ENCODE results near the gene ZNRF1. TPM values are rescaled to one million over a fixed set of nuclear protein-coding genes. Genes with fewer than 3 reads are reported as not detected.

ZNRF1 gene
- total and polyA plus RNA-seq, 2 of the 4 experiments (the other 2 are of a cell fraction) = 8.2 to 20.7 TPM

DNA sequence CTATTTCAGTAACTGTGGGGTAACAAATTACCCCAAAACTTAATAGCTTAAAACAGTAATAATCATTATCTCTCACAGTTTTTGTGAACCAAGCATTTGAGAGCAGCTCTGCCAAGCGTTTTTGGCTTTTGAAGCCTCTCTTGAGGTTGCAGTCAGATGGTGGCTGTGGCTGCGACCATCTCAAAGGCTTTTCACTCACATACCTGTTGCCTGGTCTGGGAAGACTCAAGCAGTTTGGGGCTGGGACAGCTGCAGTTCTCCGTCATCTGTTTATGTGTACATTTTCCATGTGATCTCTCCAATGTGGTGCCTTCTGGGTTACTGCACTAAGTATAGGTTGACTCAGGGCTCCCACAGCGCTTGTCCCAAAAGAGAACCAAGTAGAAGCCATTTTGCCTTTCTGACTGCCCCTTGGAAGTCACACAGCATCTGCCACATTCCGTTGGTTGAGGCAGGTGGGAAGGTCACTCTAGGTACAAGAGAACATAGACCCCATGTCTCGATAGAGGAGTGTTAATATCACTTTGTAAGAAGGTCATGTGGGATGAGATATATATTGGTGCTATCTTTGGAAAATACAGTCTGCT is 68.1 kb downstream of the ZNRF1 start:
- CTCF ChIA-PET = no interaction called here
- no TSS peak for BruUV-seq (replicated peaks)
- no peak overlapping the region for H3K4me2 ChIP-seq (ENCODE audit: low read depth, low read length)
- TF ChIP-seq SMC3 (IDR thresholded peaks at IDR 0.05; ENCODE audit: low read depth, low read length) = no peak
- no peak for TF ChIP-seq POLR2A (IDR thresholded peaks at IDR 0.05; ENCODE audit: low read depth, low read length)
- TF ChIP-seq, protein P1, sequence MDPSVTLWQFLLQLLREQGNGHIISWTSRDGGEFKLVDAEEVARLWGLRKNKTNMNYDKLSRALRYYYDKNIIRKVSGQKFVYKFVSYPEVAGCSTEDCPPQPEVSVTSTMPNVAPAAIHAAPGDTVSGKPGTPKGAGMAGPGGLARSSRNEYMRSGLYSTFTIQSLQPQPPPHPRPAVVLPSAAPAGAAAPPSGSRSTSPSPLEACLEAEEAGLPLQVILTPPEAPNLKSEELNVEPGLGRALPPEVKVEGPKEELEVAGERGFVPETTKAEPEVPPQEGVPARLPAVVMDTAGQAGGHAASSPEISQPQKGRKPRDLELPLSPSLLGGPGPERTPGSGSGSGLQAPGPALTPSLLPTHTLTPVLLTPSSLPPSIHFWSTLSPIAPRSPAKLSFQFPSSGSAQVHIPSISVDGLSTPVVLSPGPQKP (IDR thresholded peaks at IDR 0.05; ENCODE audit: borderline replicate concordance, low read depth, low read length) = no peak
- no peak for TF ChIP-seq CHD1 (IDR thresholded peaks at IDR 0.05; ENCODE audit: low read depth, low read length)
- TF ChIP-seq, protein P2, sequence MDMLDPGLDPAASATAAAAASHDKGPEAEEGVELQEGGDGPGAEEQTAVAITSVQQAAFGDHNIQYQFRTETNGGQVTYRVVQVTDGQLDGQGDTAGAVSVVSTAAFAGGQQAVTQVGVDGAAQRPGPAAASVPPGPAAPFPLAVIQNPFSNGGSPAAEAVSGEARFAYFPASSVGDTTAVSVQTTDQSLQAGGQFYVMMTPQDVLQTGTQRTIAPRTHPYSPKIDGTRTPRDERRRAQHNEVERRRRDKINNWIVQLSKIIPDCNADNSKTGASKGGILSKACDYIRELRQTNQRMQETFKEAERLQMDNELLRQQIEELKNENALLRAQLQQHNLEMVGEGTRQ (IDR thresholded peaks at IDR 0.05; ENCODE audit: low read depth, low read length) = no peak
- no peak for TF ChIP-seq FOS (IDR thresholded peaks at IDR 0.05; ENCODE audit: low read depth, low read length)
- no peak for TF ChIP-seq MXI1 (IDR thresholded peaks at IDR 0.05; ENCODE audit: borderline replicate concordance, low read depth, low read length)
- TF ChIP-seq RAD21 (IDR thresholded peaks at IDR 0.05; ENCODE audit: low read length) = no peak
- no peak for TF ChIP-seq RFX5 (IDR thresholded peaks at IDR 0.05; ENCODE audit: low read depth, low read length)
- TF ChIP-seq, protein P3, sequence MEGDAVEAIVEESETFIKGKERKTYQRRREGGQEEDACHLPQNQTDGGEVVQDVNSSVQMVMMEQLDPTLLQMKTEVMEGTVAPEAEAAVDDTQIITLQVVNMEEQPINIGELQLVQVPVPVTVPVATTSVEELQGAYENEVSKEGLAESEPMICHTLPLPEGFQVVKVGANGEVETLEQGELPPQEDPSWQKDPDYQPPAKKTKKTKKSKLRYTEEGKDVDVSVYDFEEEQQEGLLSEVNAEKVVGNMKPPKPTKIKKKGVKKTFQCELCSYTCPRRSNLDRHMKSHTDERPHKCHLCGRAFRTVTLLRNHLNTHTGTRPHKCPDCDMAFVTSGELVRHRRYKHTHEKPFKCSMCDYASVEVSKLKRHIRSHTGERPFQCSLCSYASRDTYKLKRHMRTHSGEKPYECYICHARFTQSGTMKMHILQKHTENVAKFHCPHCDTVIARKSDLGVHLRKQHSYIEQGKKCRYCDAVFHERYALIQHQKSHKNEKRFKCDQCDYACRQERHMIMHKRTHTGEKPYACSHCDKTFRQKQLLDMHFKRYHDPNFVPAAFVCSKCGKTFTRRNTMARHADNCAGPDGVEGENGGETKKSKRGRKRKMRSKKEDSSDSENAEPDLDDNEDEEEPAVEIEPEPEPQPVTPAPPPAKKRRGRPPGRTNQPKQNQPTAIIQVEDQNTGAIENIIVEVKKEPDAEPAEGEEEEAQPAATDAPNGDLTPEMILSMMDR (conservative IDR thresholded peaks at IDR 0.05; ENCODE audit: low read depth, low read length) = no peak
- TF ChIP-seq BHLHE40 (IDR thresholded peaks at IDR 0.05; ENCODE audit: low read depth, low read length) = no peak
- TF ChIP-seq CEBPB (IDR thresholded peaks at IDR 0.05; ENCODE audit: low read depth, low read length) = no peak
- TF ChIP-seq NFE2L2 (IDR thresholded peaks at IDR 0.05; ENCODE audit: low read depth, low read length) = no peak
- TF ChIP-seq MAZ (IDR thresholded peaks at IDR 0.05; ENCODE audit: borderline replicate concordance, low read depth, low read length) = no peak
- TF ChIP-seq MAFK (IDR thresholded peaks at IDR 0.05; ENCODE audit: low read depth, low read length) = no peak
- H4K91ac ChIP-seq (ENCODE audit: insufficient read depth, low read depth, low read length) = no peak overlapping the region
- ATAC-seq (ENCODE audit: low read depth) (no peak), DNase-seq (no peak)
- no peak overlapping the region for H3K27ac ChIP-seq (ENCODE audit: insufficient read depth, low read length)
- H2AFZ ChIP-seq (replicated peaks; ENCODE audit: low read length, poor library complexity) = no peak overlapping the region
- H3K56ac ChIP-seq (ENCODE audit: extremely low read depth, insufficient read depth, low read length) = no peak overlapping the region
- H3K9me1 ChIP-seq (ENCODE audit: insufficient read depth, low read length) = peaks cover 18% of the 10 kb centered on the region
- H3K23ac ChIP-seq (ENCODE audit: low read depth, low read length) = no peak overlapping the region
- 0 out of 2 replicates have a peak overlapping the region, but pooled peaks have one; percentile 7 for H2AK5ac ChIP-seq (ENCODE audit: low read depth, low read length)
- no peak overlapping the region for H2AK9ac ChIP-seq (replicated peaks; ENCODE audit: low read depth, low read length, poor library complexity)
- H2BK20ac ChIP-seq (ENCODE audit: low read depth, low read length) = no peak overlapping the region
- no peak overlapping the region for H2BK120ac ChIP-seq (ENCODE audit: low read depth, low read length)
- H3K4ac ChIP-seq (ENCODE audit: low read depth, low read length) = no peak overlapping the region
- POLR2A ChIA-PET (ENCODE audit: unreplicated experiment) = no interaction called here
- in situ Hi-C loops (cut with MboI; ENCODE audit: low sequenced_read_pairs) = no loop called here
- H3K9me3 ChIP-seq (ENCODE audit: control insufficient read depth, insufficient read depth, low read length) = peaks cover 3% of the 10 kb centered on the region; the same call in 1 of the 2 replicates
- H3K4me1 ChIP-seq (ENCODE audit: control insufficient read depth, insufficient read depth, low read length) = peaks cover 16% of the 10 kb centered on the region
- H2BK5ac ChIP-seq (ENCODE audit: low read depth, low read length, poor library complexity, severe bottlenecking) = no peak overlapping the region
- no peak overlapping the region for H3K14ac ChIP-seq (replicated peaks; ENCODE audit: low read depth, low read length)
- no peak overlapping the region for H3K9ac ChIP-seq (ENCODE audit: low read depth, low read length)
- H2BK15ac ChIP-seq (ENCODE audit: low read depth, low read length) = no peak overlapping the region
- H3K4me3 ChIP-seq (ENCODE audit: insufficient read depth, low read depth, low read length) = no peak overlapping the region
- H4K5ac ChIP-seq (ENCODE audit: low read depth, low read length) = no peak overlapping the region
- H4K8ac ChIP-seq (ENCODE audit: low read depth in 2 of 2, low read length in 2 of 2) = no peak overlapping the region
- no peak overlapping the region for H3K18ac ChIP-seq (ENCODE audit: low read depth, low read length)
- 100% methylated on average over 2 of the region's 6 CpGs; no CpG with 5 or more reads in 1 of the 2 experiments for WGBS, 2 experiments (ENCODE audit: extremely low coverage in 2 of 2, insufficient read length in 1 of 2)
- dilution Hi-C loops (cut with HindIII; ENCODE audit: low sequenced_read_pairs, unreplicated experiment) = no loop called here
- no peaks in the 10 kb centered on the region for H3K27me3 ChIP-seq (ENCODE audit: control insufficient read depth, insufficient read depth, low read length)
- intact Hi-C loops (cut with micrococcal nuclease) = no loop called here
- peaks cover 37 to 72% of the 10 kb centered on the region in 2 experiments for H3K79me1 ChIP-seq (ENCODE audit: low read depth in 1 of 2, low read length in 2 of 2)
- no peaks in the 10 kb centered on the region for H3K36me3 ChIP-seq (ENCODE audit: control insufficient read depth, insufficient read depth, low read length)
- peaks cover 42% of the 10 kb centered on the region for H4K20me1 ChIP-seq (ENCODE audit: insufficient read depth, low read length)
